ENCODE results near the gene KRT82. TPM values are rescaled to one million over a fixed set of nuclear protein-coding genes. Genes with fewer than 3 reads are reported as not detected.

KRT82 gene
- polyA plus RNA-seq, 1 experiment = not detected

DNA sequence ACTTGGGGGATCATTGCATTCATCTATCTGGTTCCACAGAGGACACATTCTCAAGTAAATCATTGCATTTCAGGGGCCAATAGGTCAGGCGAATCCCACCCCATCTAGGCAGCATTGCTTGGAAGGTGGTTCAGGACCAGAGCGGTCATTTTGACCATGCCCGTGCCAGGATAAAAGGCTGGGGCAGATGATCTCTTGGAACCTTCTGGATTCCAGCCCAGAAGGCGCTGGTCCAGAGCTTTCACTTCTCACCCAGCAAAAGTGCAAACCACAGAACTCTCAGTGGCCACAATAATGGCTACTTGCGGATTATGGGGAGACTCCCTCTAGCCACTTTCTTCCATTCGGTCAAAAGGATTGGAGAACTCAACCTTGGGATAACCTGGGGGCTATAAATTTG lies 38.3 kb downstream of the KRT82 start:
- TF ChIP-seq, protein P1, sequence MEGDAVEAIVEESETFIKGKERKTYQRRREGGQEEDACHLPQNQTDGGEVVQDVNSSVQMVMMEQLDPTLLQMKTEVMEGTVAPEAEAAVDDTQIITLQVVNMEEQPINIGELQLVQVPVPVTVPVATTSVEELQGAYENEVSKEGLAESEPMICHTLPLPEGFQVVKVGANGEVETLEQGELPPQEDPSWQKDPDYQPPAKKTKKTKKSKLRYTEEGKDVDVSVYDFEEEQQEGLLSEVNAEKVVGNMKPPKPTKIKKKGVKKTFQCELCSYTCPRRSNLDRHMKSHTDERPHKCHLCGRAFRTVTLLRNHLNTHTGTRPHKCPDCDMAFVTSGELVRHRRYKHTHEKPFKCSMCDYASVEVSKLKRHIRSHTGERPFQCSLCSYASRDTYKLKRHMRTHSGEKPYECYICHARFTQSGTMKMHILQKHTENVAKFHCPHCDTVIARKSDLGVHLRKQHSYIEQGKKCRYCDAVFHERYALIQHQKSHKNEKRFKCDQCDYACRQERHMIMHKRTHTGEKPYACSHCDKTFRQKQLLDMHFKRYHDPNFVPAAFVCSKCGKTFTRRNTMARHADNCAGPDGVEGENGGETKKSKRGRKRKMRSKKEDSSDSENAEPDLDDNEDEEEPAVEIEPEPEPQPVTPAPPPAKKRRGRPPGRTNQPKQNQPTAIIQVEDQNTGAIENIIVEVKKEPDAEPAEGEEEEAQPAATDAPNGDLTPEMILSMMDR (IDR thresholded peaks at IDR 0.05; ENCODE audit: low read depth, low read length) = no peak
- DNase-seq (ENCODE audit: low read depth, low spot score) = no peak
- ChIA-PET POLR2A (no interaction called here), CTCF (interaction anchor here (0.9 to 1.1 kb wide), 2 partner anchors 503 to 512 kb away, joined by 3 to 7 read pairs; no protein-coding TSS in a partner anchor)
- H3K27me3 ChIP-seq (ENCODE audit: control insufficient read depth, insufficient read depth, low read length) = peaks cover 51% of the 10 kb centered on the region
- H3K9me3 ChIP-seq (ENCODE audit: control insufficient read depth, insufficient read depth, low read length) = no peaks in the 10 kb centered on the region
- no peak overlapping the region for H3K27ac ChIP-seq (ENCODE audit: low read depth, low read length)
- H3K4me3 ChIP-seq (ENCODE audit: low read depth, low read length) = no peak overlapping the region

DNA sequence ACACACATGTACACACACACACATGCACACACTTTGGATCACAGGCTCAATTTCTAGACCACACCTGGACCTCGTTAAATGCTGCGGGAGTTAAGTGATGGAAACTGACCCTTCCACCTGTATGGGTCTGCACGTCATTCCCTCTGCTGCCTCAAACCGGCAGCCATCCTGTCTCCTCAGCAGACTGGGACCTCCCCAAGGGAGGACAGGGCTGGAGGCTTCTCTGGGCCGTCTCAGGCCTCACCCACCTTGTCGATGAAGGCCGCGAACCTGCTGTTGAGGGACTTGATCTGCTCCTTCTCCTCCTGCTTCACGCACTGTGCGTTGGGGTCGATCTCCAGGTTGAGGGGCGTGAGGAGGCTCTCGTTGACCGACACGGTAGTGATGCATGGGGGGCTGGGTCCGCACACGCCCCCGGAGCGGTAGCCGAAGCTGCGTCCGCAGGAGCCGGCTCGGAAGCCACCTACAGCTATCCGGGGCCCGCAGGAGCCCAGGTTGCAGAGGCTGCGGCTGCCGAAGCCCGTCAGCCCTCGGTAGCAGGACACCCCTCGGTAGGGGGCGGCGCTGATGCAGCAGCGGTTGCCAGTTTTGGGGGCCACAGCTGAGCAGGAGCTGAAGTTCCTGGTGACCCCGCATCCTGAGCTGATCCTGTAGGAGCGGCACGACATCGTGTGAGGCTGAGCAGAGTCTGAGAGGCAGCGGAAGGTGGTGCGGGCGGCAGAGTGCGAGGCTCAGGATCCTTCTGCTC lies 39.2 kb downstream of the KRT82 start, which contains the start of gene KRT85:
TSS of gene KRT85 (minus strand) at position 744 of the 748 bp plus-strand sequence. CDS start at position 668, 76 bp downstream.
- TF ChIP-seq, protein P1 (IDR thresholded peaks at IDR 0.05; ENCODE audit: low read depth, low read length) = no peak
- ChIA-PET POLR2A (no interaction called here), CTCF (interaction anchor here (0.7 to 1.1 kb wide), 2 partner anchors 16 to 512 kb away, joined by 3 to 7 read pairs; no protein-coding TSS in a partner anchor)
- no peaks in the 10 kb centered on the region for H3K9me3 ChIP-seq (ENCODE audit: control insufficient read depth, insufficient read depth, low read length)
- H3K27me3 ChIP-seq (ENCODE audit: control insufficient read depth, insufficient read depth, low read length) = peaks cover 55% of the 10 kb centered on the region
- no peak within 1 kb of the TSS for H3K4me3 ChIP-seq (ENCODE audit: low read depth, low read length)
- H3K27ac ChIP-seq (ENCODE audit: low read depth, low read length) = no peak within 1 kb of the TSS
- DNase-seq (ENCODE audit: low read depth, low spot score) = no peak

DNA sequence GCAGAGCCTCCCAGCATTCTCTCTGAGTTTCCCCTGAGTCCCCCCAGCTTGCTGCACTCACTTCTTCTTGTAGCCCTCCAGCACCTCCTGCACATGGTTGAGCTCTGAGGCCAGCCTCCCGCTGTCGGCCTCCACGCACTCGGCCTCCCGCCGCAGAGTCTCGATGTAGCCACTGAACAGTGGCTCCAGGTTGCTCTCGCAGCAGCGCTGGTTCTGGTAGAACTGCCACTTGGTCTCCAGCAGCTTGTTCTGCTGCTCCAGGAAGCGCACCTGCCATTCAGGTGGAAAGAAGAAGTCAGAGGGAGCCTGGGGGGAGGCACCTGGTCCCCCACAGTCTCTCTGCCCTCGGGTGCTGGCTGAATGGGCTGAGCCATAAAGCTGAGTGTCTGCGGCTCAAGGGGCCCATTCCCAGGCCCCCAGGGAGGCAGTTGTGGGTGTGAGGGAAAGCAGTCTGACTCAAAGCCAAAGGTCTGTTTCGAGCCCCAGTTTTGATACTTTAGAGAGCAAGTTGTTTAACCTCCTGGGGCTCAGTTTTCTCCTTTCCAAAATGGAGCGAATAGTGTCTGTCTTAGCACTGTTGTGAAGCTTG lies 41.1 kb downstream of the KRT82 start:
- POLR2A ChIA-PET = no interaction called here
- no peak for DNase-seq (ENCODE audit: low read depth, low spot score)
- H3K27ac ChIP-seq (ENCODE audit: low read depth, low read length) = no peak overlapping the region
- no peaks in the 10 kb centered on the region for H3K9me3 ChIP-seq (ENCODE audit: control insufficient read depth, insufficient read depth, low read length)
- peaks cover 55% of the 10 kb centered on the region for H3K27me3 ChIP-seq (ENCODE audit: control insufficient read depth, insufficient read depth, low read length)
- TF ChIP-seq, protein P1 (IDR thresholded peaks at IDR 0.05; ENCODE audit: low read depth, low read length) = no peak
- H3K4me3 ChIP-seq (ENCODE audit: low read depth, low read length) = no peak overlapping the region
- CTCF ChIA-PET = interaction anchor here (0.9 to 1.1 kb wide), 2 partner anchors 515 to 519 kb away, joined by 3 read pairs; no protein-coding TSS in a partner anchor

DNA sequence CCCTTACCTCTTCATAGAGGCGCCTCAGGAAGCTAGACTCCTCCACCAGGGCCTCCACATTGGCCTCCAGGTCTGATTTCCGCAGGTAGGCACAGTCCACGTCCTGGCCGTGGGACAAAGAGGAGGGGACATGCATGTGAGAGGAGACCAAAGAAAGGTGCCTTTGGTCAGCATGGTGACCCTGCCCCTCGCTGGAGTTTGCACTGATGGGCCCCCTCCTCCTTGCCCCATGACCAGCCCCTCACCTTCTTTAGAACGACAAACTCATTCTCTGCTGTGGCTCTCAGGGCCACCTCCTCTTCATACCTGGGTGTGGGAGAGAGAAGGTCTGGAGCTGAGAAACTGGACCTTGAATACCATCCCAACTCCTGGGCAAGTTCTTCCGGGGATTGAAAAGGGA lies 42.1 kb downstream of the KRT82 start:
- Histone ChIP-seq H3K9me3 (ENCODE audit: control insufficient read depth, insufficient read depth, low read length) (no peaks in the 10 kb centered on the region), H3K27me3 (ENCODE audit: control insufficient read depth, insufficient read depth, low read length) (peaks cover 49% of the 10 kb centered on the region), H3K4me3 (ENCODE audit: low read depth, low read length) (no peak overlapping the region), H3K27ac (ENCODE audit: low read depth, low read length) (no peak overlapping the region)
- ChIA-PET CTCF (interaction anchor here (1.5 kb wide), 1 partner anchor 8 kb away, joined by 6 read pairs; no protein-coding TSS in a partner anchor), POLR2A (no interaction called here)
- TF ChIP-seq, protein P1 (IDR thresholded peaks at IDR 0.05; ENCODE audit: low read depth, low read length) = no peak
- DNase-seq (ENCODE audit: low read depth, low spot score) = no peak

All from AG04450 (cell line).